Progenitor cell of endocrine pancreas (in vitro differentiated cells): ENCODE data around the gene KLHDC4. TPM values are rescaled to one million over a fixed set of nuclear protein-coding genes. Genes with fewer than 3 reads are reported as not detected.

Experiments
- DNase-seq: peaks from one replicate; pipeline ENCODE4 v3.0.0; 2021; ENCODE audit warnings: low spot score; ENCODE audit not compliant: unreplicated experiment
- H3K27ac Mint-ChIP-seq: 2 replicates; pipeline ENCODE4 v1.8.0; 2021; ENCODE audit warnings: mild to moderate bottlenecking, moderate library complexity, mixed read lengths
- H3K27me3 Mint-ChIP-seq: 2 replicates; pipeline ENCODE4 v1.8.0; 2021; ENCODE audit warnings: mixed read lengths
- H3K36me3 Mint-ChIP-seq: 2 replicates; pipeline ENCODE4 v1.8.0; 2022; ENCODE audit warnings: mixed read lengths; ENCODE audit not compliant: insufficient read depth
- H3K4me1 Mint-ChIP-seq: 2 replicates; pipeline ENCODE4 v1.8.0; 2021; ENCODE audit warnings: low read depth, mixed read lengths
- H3K4me3 Mint-ChIP-seq: 2 replicates; pipeline ENCODE4 v1.8.0; 2021; ENCODE audit warnings: low read depth, mild to moderate bottlenecking, moderate library complexity, mixed read lengths
- H3K9me3 Mint-ChIP-seq: 2 replicates; pipeline ENCODE4 v1.8.0; 2021; ENCODE audit warnings: low read depth, mixed read lengths
- CTCF ChIP-seq: fragments of 200-600 bp; sonication (generic); IDR thresholded peaks from one replicate; pipeline ENCODE4 v1.5.0; 2021; ENCODE audit warnings: antibody characterized with exemption, mild to moderate bottlenecking; ENCODE audit not compliant: unreplicated experiment
- total RNA-seq: library from RNA; stranded (reverse); gene quantifications from 2 replicates; pipeline ENCODE4 v1.2.1, GENCODE V29; 2021

The KLHDC4 gene
- total RNA-seq, 1 donor from 2014 or later = 58.8 TPM

DNA sequence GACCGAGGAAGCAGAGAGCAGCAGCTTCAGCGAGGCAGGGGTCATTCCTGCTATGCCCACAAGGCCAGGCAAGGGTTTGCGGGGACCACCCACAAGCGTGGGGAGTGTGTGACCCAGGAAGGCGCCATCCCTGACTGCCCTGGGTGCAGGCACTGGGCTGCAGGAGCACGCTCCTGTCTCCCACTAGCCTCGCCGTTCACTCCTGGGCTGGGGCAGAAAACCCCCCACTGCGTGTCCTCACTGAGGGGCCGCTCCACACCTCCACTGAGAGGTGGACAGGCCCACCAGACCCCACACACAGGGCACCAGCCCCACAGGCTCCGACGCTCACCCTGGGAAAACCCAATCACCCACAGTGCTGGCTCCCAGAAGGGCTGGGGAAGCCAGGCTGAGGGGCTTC, 56.1 kb downstream of the KLHDC4 start:
- DNase-seq = no peak
- Mint-ChIP-seq H3K4me1 (peaks cover 12% of the 10 kb centered on the region), H3K27me3 (peaks cover 10% of the 10 kb centered on the region), H3K27ac (no peak overlapping the region), H3K36me3 (peaks cover 15% of the 10 kb centered on the region), H3K9me3 (no peaks in the 10 kb centered on the region), H3K4me3 (no peak overlapping the region)
- TF ChIP-seq CTCF = no peak

DNA sequence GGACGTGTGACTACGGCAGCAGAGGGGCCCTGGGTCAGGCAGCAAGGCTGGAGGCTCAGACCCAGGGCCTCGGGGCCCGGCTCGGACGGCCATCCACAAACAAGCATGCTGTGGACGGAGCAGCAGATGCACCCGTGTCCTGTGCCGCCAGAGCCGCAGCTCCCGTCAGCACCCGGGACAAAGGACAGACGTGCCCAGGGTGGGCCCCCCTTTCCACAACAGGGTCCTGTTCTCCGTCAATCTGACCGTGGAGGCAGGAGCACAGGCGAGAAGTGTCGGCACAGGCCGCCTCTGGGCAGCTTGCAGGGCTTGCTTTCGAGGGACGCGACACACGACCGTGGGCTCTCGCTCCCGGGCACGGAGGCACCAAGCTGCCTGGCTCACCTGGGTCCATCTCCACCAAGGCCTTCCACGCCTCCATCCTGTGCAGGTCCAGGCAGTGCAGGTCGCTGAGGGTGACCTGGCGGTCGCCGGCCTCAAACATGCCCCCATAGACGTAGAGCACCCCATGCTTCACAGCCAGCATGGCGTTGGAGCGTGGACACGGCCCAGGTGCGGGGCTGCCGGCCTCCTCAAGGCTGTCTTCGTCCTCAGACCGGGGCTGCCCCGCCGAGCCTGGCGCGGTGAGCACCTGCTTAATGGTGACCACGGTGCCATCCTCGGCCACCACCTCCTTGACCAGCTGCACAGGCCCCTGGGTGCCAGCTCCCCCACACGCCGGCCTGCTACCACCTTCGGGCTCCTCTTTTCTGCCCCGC, 56.7 kb downstream of the KLHDC4 start:
- TF ChIP-seq CTCF = no peak
- Mint-ChIP-seq H3K4me3 (no peak overlapping the region), H3K36me3 (peaks cover 16% of the 10 kb centered on the region), H3K9me3 (no peaks in the 10 kb centered on the region), H3K27ac (no peak overlapping the region), H3K4me1 (peaks cover 14% of the 10 kb centered on the region), H3K27me3 (peaks cover 10% of the 10 kb centered on the region)
- no peak for DNase-seq

DNA sequence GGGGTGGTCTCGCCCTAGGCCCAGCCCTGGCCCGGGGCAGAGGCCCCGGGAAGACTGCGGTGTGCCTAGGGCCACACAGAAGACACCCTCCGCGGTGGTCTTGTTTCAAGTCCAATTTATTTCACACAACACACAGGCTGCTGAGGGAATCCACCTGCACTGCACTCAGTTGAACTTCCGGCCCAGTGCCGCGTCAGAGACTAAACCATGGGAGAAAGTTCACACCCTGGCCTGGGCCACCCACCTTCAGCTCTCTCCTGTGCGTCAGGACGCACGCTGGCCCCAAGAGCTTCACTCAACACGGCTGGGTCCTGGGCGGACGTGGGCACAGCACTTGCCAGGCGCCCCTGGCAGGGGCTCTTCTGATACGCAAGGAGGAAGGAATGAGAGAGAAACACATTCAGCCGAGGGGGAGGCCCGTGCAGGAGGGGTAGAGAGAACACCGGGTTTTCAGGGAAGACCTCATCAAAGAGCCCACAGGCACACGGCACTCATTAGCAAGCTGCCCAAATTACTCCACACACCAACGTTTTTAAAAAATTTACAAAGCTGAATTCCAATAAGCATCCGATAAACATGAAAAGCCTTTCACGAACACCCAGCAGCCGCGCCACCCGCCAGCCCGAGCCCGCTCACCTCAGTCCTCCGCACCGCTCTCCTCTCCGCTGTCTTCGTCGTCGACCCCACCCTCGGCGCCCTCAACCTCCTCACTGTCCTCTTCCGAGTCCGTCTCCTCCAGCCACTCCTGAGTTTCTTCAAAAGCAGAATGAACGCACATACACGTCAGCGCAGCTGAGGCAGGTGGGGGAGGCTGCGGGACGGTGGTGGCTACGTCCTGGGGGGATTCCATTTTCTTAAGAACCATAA, 57.8 kb downstream of the KLHDC4 start:
- DNase-seq = no peak

GRCh38 chr16:87707097-87707496, 58.7 kb downstream of the KLHDC4 start:
- Mint-ChIP-seq H3K4me3 (no peak overlapping the region), H3K36me3 (peaks cover 21% of the 10 kb centered on the region), H3K4me1 (peaks cover 16% of the 10 kb centered on the region), H3K27me3 (peaks cover 10% of the 10 kb centered on the region), H3K9me3 (no peaks in the 10 kb centered on the region), H3K27ac (no peak overlapping the region)
- peak; percentile 30 for TF ChIP-seq CTCF
- no peak for DNase-seq

More for the DNA sequence above, 57.8 kb downstream of the KLHDC4 start:
- Mint-ChIP-seq H3K36me3 (peaks cover 18% of the 10 kb centered on the region), H3K9me3 (no peaks in the 10 kb centered on the region), H3K4me3 (no peak overlapping the region), H3K27me3 (peaks cover 10% of the 10 kb centered on the region), H3K27ac (no peak overlapping the region), H3K4me1 (peaks cover 16% of the 10 kb centered on the region)
- no peak for TF ChIP-seq CTCF

DNA sequence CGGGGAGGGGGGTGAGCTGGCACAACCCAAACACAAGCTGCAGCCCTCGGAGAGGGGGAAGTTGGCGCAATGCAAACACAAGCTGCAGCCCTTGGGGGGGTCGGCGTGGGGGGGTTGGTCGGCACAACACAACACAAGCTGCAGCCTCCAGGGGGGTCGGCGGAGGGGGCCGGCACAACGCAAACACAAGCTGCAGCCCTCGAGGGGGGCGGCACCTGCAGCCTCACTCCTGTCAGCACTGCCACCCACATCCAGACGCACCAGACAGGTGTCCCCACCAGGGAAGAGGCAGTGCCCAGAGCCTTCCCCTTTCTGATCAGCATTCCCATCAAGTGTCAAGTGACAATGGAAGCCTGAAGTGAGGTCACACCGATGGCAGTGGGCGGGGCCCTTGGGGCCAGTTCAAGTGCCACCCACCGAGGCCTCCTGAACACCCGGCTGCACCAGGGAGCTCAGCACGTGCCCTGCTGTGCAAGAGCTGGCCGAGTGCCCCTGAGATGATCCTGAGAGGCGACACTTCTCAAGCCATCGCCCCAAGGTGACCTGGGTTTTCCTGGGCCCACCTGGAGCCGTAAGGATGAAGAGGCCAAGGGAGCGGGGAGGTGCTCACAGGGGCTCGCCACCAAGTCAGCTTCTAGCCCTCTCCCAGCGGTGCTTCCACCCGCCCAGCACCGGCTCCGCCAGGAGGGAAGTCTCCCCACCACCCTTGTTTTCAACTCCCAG, 59.3 kb downstream of the KLHDC4 start:
- Mint-ChIP-seq H3K27me3 (peaks cover 10% of the 10 kb centered on the region), H3K4me3 (no peak overlapping the region), H3K27ac (peak overlapping the region; percentile 78), H3K9me3 (no peaks in the 10 kb centered on the region), H3K36me3 (peaks cover 23% of the 10 kb centered on the region), H3K4me1 (peaks cover 16% of the 10 kb centered on the region)
- no peak for TF ChIP-seq CTCF
- DNase-seq = no peak
